NCI-H187 (cell line): Measurements from ENCODE around the gene EEFSEC.

Source experiments
- DNase-seq, 2 experiments: peaks; one replicate each; lab custom pipeline; 2025; lab: John Stamatoyannopoulos, UW

Gene EEFSEC

DNA sequence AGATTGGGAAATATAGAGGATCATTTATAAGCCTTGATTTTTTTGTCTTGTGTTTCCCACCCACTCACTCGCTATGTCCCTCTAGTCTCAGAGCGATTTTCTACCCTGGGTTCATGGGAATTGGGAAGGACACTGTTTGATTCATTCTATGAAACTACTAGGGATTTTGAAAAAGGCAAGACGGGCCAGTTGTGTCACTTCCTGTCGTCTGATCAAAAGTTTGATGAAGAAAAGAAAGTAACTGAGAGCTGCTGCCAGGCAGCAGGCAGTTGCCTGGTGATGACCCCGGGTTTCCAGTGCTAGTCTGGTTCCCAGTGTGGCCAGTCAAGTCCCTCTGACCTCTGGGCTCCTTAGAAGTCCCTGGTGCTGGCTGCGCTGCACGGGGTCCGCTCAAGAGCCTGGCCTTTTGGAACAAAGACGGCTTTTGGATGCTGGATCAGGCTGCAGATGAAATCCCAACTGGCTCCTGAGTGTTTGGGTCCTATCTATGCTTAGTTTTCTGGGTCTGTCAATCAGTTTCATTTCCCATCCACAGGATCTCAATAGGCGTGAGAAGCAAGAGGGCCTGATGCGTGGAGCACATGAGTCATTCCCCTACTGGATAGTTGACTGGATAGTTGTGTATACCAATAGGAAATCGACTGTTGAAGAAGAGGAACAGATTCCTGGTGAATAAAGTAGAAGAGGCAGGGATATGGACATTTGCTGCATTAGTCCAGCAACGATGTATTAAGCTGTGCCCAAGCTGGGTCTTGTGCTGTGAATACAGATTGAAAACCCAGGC, 89.7 kb downstream of the EEFSEC start:
- DNase-seq, result no peak

DNA sequence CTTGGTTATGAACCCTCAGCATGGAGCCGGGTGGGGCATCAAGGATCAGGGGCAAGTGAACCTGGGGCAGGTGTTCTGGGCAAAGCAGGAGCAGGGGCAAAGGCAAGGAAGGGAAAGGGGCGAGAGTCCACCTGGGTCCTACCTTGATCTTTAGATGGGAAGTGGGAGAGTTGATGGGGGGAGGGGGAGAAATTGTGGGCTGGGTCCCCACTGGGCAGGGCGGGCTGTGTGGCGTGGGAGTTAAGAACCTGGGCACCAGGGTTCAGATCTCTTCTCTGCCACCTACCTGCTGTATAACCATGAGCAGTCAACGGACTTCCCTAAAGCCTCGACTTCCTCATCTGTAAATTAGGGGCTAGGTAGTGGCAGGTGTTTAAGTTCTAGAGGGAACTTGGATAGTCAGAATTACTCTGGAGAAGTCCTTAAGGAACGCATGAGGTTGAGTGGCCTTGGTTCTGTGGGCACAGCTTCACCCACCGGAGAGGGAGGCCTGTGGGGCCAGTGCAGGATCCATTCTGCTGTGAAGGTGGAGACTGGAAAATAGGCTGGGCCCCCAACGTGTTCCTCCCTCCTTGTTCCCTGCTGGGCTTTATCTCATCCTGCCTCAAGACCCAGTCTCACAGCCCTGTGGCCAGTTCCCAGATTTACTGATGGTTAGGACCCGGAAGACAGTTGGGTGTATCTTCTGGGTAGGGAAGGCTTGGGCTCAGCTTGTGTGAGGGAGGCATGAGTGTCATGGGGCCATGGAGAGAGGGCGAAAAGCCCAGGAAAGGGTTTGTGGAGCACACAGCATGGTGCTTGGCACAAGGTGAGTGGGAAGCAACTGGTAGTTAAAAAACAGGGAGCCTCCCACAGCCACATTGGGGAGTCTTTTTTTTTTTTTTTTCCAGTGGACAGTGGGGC, 90.6 kb downstream of the EEFSEC start:
- DNase-seq, result no peak

DNA sequence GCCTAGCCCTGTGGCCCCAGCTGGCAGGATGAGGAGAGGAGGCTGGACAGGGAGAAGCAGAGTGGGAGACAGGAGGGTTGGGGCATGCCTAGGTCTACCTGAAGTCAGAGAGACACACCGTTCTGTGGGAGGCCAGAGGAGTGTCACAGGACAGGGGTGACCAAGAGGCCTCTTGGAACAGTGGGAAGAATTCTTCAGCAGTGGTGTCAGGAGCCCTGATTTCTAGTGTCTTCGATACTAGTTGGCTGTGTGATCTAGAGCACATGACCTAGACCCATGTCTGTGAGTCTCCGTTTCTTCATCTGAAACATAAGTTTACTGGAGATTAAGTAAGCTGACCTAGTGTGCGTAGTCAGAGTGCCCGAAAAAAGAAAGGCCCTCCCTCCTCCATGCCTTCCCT, 92.2 kb downstream of the EEFSEC start:
- no peak for DNase-seq

GRCh38 chr3:128247666-128248409, 94.6 kb downstream of the EEFSEC start:
- DNase-seq, result no peak

DNA sequence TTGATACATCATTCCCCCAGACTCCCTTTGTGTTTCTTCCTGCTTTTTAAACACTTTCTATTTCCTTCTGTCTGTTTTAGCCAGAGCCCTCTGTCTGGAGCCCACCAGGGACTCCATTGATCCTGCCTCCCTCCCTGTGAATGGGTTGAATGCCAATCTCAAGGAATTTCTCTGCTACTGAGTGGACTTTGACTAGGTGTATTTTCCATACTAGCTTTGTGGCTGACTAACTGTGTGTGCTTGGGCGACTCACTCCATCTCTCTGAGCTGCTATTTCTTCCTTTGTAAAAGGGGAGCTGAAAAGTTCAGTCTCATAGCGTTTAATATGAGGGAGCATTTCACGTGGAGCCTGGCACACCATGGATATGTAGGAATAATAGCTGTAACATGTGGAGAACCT, 98.8 kb downstream of the EEFSEC start:
- no peak for DNase-seq

- no peak for DNase-seq
These were observed 99.9 kb downstream of the EEFSEC start for GRCh38 chr3:128253150-128253549.

DNA sequence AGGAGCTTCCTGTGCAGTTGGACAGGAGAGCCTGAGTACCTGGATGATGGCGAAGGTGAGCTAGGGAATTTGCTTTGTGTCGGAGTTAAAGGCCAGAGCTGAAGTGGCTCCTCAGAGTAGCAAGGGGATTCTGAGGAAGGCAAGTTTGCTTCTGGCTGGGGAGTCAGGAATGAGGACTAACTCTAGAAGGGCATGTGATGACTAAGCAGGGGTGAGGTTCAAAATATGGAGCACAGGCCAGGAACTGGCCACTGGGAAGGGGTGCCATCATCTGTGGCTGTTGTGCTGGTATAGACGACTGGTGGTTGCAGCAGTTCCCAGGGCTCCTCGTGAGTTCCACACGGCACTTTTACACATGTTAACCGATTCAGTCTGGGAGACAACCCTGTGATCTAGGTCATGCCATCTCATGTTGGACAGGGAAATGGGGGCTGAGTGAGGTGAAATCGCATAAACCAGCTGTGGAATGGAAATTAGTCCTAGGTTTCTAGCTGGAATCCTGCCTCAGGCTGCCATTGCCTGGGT, 100.8 kb downstream of the EEFSEC start:
- DNase-seq, result no peak

GRCh38 chr3:128254967-128255366, 101.7 kb downstream of the EEFSEC start:
- DNase-seq, result no peak

- no peak for DNase-seq
These were observed 102.8 kb downstream of the EEFSEC start for GRCh38 chr3:128256131-128256530.

- DNase-seq, result no peak
These were observed 104.4 kb downstream of the EEFSEC start for GRCh38 chr3:128257632-128258031.

GRCh38 chr3:128260275-128260674, 107.0 kb downstream of the EEFSEC start:
- no peak for DNase-seq

- no peak for DNase-seq
These were observed 109.2 kb downstream of the EEFSEC start for GRCh38 chr3:128262457-128262856.

DNA sequence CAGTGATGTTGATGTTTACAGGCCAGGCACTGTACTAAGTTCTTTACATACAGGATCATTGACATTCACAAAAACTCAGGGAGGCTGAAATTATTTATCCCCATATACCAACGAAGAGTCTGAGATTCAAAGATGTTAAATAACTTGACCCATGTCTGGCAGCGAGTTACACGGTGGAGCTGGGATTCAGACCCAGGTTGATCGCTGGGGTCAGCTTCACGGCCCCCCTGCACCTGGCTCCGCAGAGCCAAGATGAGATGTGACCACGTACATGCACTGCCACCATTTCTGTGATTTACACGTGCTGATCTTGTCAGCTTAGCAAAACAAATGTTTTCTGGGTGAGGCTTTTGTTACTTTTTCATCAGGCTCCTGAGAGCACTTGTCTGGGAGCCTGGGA, 109.8 kb downstream of the EEFSEC start:
- DNase-seq, result no peak

DNA sequence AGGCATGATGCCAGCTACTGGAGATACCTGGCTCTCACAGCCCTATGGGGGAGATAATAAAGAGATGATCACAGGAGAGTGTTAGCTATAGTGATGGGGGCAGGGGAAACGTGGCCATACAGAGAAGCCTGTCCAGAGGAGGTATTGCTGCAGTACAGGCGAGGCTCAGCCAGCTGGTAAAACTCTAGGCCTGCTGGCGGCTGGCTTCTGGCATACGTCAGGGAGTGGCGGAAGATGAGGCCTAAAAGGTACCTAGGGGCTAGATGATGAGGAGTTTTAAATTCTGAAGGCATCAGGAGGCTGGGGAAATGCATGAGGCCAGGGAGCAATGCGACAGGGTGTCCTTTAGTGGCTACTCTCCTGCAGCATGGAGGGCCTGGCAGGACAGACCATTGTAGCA, 110.7 kb downstream of the EEFSEC start:
- DNase-seq, result no peak

GRCh38 chr3:128266453-128266852, 113.2 kb downstream of the EEFSEC start:
- DNase-seq, result no peak

DNA sequence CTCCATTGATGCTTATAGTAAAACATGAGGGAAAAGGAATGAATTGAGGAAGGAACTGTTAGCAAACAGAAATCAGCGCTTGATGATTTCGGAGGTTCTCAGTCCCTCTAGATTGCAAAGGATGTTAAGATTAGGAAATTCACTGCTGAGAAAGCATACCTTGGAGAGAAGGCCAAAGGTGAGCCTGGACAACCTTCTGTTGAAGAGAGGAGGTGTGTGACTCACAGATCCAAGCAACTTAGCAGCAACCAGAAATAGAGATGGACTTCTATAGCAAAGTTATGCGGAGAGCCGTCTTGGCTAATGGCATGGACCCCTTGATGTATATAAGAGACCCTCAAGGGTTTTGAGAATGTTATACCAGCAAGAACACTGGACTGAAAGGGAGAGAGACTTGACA, 114.3 kb downstream of the EEFSEC start:
- DNase-seq, result no peak

DNA sequence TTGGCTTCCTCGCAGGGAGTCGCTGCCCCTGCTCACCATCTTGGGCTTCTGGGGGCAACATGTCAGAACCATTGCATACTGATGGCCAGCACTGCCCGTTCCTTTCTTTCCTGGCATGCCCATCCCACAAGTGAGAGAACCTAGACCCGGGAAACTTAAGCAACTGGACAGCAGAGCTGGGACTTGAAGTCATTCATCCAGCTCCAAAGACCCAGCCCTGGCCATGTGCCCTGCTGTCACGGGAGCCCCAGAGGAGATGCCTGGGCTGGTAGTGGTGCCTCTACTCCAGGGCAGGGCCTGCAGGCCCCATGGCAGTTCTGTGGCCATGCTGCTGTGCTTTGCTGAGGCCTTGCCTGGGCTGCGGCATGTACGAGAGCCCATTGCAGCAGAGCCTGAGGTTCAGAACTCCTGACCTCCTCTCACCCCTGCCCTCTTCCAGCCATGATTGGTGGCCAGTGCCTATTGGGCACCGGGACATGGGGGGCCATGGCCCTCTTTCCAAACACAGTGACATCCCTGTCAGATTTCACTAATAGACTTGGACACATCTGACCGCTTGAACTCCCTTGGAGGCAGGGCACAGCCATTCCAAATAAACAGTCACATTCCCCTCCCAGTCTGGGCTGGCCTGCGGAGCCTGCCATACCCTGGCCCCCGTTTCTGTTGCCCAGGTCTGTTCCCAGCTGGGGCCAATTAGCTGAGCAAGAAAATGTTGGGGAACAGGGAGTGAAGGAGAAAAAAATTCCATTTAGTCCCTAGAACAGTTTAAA, 115.9 kb downstream of the EEFSEC start:
- DNase-seq, result no peak

- DNase-seq, result no peak
These were observed 116.5 kb downstream of the EEFSEC start for GRCh38 chr3:128269796-128270195.

GRCh38 chr3:128270559-128271492, 117.5 kb downstream of the EEFSEC start:
- no peak for DNase-seq
